ENCODE data around the gene IGSF8. TPM values are rescaled to one million over a fixed set of nuclear protein-coding genes. Genes with fewer than 3 reads are reported as not detected.

Gene IGSF8
- total RNA-seq, 1 donor from 2014 or later = 17.2 TPM

DNA sequence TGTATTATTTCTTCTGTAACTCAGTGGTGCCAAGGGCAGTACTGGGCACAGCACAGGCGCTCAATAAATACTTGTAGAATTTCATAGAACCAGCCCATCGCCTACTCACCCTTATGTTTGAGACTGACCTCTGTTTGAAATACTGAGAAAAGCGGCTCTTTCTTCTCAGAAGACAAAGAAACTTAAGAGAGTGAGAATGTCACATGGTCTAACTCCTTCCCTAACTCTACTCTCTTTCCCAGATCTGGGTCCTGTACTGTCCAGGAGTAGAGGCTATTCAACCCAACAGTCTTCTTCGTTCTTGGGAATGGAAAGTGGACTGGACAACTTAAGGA lies 4.2 kb downstream of the IGSF8 start:
- Mint-ChIP-seq H3K27ac (ENCODE audit: unreplicated experiment) (no peak overlapping the region), H3K4me3 (ENCODE audit: unreplicated experiment) (no peak overlapping the region)

DNA sequence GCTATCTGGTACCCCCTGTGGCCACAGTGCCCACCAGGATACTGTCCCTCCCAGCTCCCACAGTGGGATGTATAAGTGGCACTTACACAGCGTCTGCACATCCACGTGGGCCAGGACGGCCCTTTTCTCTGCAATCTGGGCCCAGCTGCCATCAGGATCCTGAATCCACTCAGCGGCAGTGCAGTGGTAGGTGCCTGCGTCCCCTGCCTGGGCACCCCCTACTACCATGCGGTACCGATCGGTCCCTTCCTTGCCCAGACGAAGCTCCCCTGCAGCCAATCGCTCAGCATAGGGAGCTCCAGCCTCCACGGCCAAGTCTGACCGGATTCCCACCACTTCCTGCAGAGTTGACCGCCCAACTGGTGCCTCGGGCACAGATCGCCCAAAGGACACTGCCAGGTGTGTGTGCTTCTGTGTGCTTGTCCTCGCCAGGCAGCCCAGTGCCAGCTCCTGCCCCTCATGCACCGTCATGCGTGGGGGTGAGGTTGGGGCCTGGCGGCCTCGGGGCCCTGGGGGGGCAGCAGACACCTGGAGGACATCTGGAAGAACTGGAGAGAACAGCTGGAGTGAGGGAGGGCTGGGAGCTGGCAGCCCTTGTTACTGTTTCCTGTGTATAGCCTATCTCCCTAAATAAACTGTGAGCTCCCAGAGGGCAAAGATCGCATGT lies 4.7 kb downstream of the IGSF8 start:
- H3K4me1 Mint-ChIP-seq (ENCODE audit: unreplicated experiment) = peaks cover 11% of the 10 kb centered on the region
- TF ChIP-seq, protein P1, sequence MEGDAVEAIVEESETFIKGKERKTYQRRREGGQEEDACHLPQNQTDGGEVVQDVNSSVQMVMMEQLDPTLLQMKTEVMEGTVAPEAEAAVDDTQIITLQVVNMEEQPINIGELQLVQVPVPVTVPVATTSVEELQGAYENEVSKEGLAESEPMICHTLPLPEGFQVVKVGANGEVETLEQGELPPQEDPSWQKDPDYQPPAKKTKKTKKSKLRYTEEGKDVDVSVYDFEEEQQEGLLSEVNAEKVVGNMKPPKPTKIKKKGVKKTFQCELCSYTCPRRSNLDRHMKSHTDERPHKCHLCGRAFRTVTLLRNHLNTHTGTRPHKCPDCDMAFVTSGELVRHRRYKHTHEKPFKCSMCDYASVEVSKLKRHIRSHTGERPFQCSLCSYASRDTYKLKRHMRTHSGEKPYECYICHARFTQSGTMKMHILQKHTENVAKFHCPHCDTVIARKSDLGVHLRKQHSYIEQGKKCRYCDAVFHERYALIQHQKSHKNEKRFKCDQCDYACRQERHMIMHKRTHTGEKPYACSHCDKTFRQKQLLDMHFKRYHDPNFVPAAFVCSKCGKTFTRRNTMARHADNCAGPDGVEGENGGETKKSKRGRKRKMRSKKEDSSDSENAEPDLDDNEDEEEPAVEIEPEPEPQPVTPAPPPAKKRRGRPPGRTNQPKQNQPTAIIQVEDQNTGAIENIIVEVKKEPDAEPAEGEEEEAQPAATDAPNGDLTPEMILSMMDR (IDR thresholded peaks at IDR 0.05; ENCODE audit: unreplicated experiment) = no peak
- no peak for DNase-seq (ENCODE audit: low spot score)
- H3K9me3 Mint-ChIP-seq (ENCODE audit: unreplicated experiment) = no peaks in the 10 kb centered on the region
- no peak overlapping the region for H3K4me3 Mint-ChIP-seq (ENCODE audit: unreplicated experiment)
- H3K27me3 Mint-ChIP-seq (ENCODE audit: unreplicated experiment) = peaks cover 9% of the 10 kb centered on the region
- peaks cover 3% of the 10 kb centered on the region for H3K36me3 Mint-ChIP-seq (ENCODE audit: low read depth, unreplicated experiment)
- no peak overlapping the region for H3K27ac Mint-ChIP-seq (ENCODE audit: unreplicated experiment)

More for the DNA sequence above, 4.2 kb downstream of the IGSF8 start:
- H3K4me1 Mint-ChIP-seq (ENCODE audit: unreplicated experiment) = peaks cover 9% of the 10 kb centered on the region
- no peaks in the 10 kb centered on the region for H3K9me3 Mint-ChIP-seq (ENCODE audit: unreplicated experiment)
- H3K27me3 Mint-ChIP-seq (ENCODE audit: unreplicated experiment) = peaks cover 9% of the 10 kb centered on the region
- H3K36me3 Mint-ChIP-seq (ENCODE audit: low read depth, unreplicated experiment) = peaks cover 3% of the 10 kb centered on the region
- DNase-seq (ENCODE audit: low spot score) = no peak
- TF ChIP-seq, protein P1 (IDR thresholded peaks at IDR 0.05; ENCODE audit: unreplicated experiment) = no peak

DNA sequence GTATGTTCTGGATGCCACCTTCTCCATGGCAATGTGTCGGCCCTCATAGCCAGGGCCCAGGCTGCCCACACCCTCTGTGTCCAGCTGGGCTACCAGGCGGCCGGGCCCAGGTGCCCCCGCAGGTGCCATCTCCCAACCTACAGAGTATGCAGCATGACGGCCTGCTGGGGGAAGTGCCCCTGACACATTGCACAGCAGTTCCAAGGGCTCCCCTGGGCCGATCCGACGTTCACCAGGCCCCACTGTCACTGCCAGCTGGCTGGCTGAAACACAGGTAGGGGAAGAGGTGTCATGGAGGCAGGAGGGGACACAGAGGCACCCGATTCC lies 5.4 kb downstream of the IGSF8 start:
- Mint-ChIP-seq H3K4me3 (ENCODE audit: unreplicated experiment) (no peak overlapping the region), H3K27me3 (ENCODE audit: unreplicated experiment) (peaks cover 11% of the 10 kb centered on the region), H3K27ac (ENCODE audit: unreplicated experiment) (no peak overlapping the region), H3K9me3 (ENCODE audit: unreplicated experiment) (no peaks in the 10 kb centered on the region), H3K4me1 (ENCODE audit: unreplicated experiment) (peaks cover 11% of the 10 kb centered on the region), H3K36me3 (ENCODE audit: low read depth, unreplicated experiment) (peaks cover 3% of the 10 kb centered on the region)
- DNase-seq (ENCODE audit: low spot score) = no peak
- TF ChIP-seq, protein P1 (IDR thresholded peaks at IDR 0.05; ENCODE audit: unreplicated experiment) = no peak

DNA sequence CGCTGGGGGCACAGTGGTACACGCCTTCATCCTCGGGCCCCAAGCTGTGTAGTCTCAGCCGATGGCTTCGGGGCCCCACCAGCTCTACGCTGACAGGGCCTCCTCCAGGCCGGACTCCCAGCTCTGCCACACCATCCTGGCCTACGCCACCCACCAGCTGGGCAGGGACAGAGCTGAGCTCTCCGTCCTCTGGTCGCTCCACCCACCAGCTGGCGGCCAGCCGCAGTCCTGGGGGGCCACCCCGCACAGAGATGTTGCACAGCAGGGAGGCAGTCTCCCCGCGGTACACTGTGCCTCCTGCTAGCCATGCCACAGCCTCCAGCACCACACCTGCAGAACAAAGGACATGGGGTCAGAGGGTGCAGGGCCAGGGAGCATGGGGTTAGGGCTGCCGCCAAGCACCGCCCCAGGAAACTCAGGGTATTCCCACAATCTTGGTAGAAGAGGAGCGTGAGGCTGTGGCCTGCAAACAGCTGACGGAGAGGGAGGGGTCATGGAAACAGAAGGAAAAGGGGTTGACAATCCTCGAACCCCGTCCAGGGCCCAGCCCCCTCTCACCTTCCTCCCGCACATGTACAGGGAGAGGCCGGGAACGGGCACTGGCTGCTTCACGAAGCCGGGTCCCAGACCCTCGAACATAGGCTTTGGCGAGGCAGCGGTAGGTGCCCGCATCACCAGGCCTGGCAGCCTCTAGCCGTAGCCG lies 5.9 kb downstream of the IGSF8 start:
- no peak for DNase-seq (ENCODE audit: low spot score)
- Mint-ChIP-seq H3K4me3 (ENCODE audit: unreplicated experiment) (no peak overlapping the region), H3K9me3 (ENCODE audit: unreplicated experiment) (no peaks in the 10 kb centered on the region), H3K36me3 (ENCODE audit: low read depth, unreplicated experiment) (peaks cover 3% of the 10 kb centered on the region), H3K27ac (ENCODE audit: unreplicated experiment) (no peak overlapping the region), H3K27me3 (ENCODE audit: unreplicated experiment) (peaks cover 11% of the 10 kb centered on the region), H3K4me1 (ENCODE audit: unreplicated experiment) (peaks cover 8% of the 10 kb centered on the region)
- TF ChIP-seq, protein P1 (IDR thresholded peaks at IDR 0.05; ENCODE audit: unreplicated experiment) = no peak

DNA sequence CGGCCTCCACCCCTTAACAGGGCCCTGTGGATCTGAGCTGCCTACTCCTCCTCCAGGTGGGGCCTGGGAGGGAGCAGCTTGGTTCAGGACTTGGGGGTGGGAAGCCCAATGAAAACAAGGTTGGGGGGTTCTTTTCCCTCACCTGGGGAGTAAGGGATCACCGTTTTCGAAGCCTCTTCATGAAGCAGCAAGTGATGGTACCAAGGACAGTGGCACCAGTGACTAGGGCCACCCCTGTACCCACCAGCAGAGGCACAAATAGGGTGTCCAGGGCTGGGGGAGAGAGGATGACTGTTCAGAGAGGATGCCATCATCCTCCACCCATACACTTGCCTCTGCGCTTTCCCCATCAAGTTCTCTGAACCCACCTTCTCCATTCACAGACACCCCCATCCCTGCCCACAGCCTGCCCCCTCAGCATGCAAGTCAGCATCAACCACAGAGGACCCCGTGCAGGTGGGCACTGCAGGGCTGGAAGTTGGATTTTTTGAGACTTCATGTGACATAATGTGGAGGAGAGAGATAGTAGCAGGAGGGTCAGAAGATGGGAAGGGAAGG lies 6.7 kb downstream of the IGSF8 start:
- no peak for DNase-seq (ENCODE audit: low spot score)
- peaks cover 7% of the 10 kb centered on the region for H3K4me1 Mint-ChIP-seq (ENCODE audit: unreplicated experiment)
- H3K4me3 Mint-ChIP-seq (ENCODE audit: unreplicated experiment) = no peak overlapping the region
- H3K27ac Mint-ChIP-seq (ENCODE audit: unreplicated experiment) = no peak overlapping the region
- no peaks in the 10 kb centered on the region for H3K9me3 Mint-ChIP-seq (ENCODE audit: unreplicated experiment)
- H3K27me3 Mint-ChIP-seq (ENCODE audit: unreplicated experiment) = peaks cover 9% of the 10 kb centered on the region
- TF ChIP-seq, protein P1 (IDR thresholded peaks at IDR 0.05; ENCODE audit: unreplicated experiment) = no peak
- peaks cover 3% of the 10 kb centered on the region for H3K36me3 Mint-ChIP-seq (ENCODE audit: low read depth, unreplicated experiment)

Measured in endothelial cell (in vitro differentiated cells).